Activated CD4-positive, alpha-beta T cell treated with anti-CD3 and anti-CD28 coated beads, Interleukin-2, amount 10 ng/mL, durations not matched to agents 7 days and 5 days (primary cell): ENCODE measurements around the gene SYF2. TPM values are rescaled to one million over a fixed set of nuclear protein-coding genes. Genes with fewer than 3 reads are reported as not detected.
"Not testable (repeated sequence)": the region's sequence is repeated elsewhere in the genome, so short reads cannot be mapped to it uniquely, and the experiment has no call there.

Experiments
- CTCF ChIA-PET: fragments of 350-600 bp; sonication (Branson Sonifier 250); formaldehyde crosslinking; loops from one replicate; lab custom pipeline; 2021; ENCODE audit warnings: antibody characterized with exemption; lab: Charles Lee
- POLR2A ChIA-PET: fragments of 350-600 bp; sonication (Branson Sonifier 250); formaldehyde crosslinking; loops from one replicate; lab custom pipeline; 2021; ENCODE audit warnings: antibody characterized with exemption; lab: Charles Lee
- DNase-seq: peaks from one replicate; pipeline ENCODE4 v3.0.0-alpha.2; 2020
- H3K27ac Mint-ChIP-seq: one replicate; pipeline ENCODE4 v1.8.0; 2021; ENCODE audit warnings: mild to moderate bottlenecking, moderate library complexity, mixed read lengths
- H3K27me3 Mint-ChIP-seq: one replicate; pipeline ENCODE4 v1.8.0; 2021; ENCODE audit warnings: mixed read lengths
- H3K36me3 Mint-ChIP-seq: one replicate; pipeline ENCODE4 v1.8.0; 2021; ENCODE audit warnings: low read depth, mixed read lengths
- H3K4me1 Mint-ChIP-seq: one replicate; pipeline ENCODE4 v1.8.0; 2021; ENCODE audit warnings: mixed read lengths
- H3K4me3 Mint-ChIP-seq: one replicate; pipeline ENCODE4 v1.8.0; 2021; ENCODE audit warnings: mild to moderate bottlenecking, moderate library complexity, mixed read lengths
- H3K9me3 Mint-ChIP-seq: one replicate; pipeline ENCODE4 v1.8.0; 2021; ENCODE audit warnings: mixed read lengths
- total RNA-seq, 2 experiments: library from RNA; stranded (reverse); gene quantifications; one replicate each; pipeline ENCODE4 v1.2.3, GENCODE V29; 2021

SYF2 gene
- total RNA-seq, 2 experiments from 2014 or later = 46.5 to 53.0 TPM

DNA sequence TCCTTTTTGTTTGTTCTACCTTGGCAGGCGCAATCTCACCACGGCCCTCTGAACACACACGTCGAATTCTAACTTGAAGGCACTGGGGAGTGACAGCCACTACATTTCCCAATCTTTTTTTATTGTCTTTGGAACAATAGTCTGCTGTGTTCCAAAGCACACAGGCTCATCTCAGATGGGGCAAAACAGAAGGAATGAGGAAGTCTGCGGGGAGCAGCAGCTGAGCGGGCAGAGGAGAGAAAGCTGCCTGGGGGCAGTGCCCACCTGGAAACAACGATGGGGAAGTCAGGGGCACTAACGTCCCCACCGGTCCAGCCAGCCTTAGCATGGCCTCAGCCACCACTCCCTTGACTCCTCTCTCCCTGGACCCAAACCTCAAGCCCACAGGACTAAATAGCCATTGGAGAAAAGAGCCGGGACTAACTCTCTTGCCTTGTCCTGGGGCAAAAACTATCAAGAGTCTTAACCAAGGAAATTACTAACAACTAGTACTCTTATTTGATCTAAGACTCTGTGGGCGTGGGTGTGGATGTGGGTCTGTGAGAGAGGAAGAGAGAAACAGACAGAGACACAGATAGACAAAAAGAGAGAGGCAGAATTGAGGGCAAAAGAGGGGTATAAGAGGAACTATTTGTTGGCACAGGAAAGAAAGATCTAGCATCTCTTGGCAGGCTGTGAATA is 34.2 kb downstream of the SYF2 start:
- no peak overlapping the region for H3K27ac Mint-ChIP-seq
- no peak overlapping the region for H3K4me3 Mint-ChIP-seq
- ChIA-PET CTCF (interaction anchor here (0.7 to 0.9 kb wide), 3 partner anchors 8 to 17 kb away, joined by 3 to 8 read pairs (median 3); no protein-coding TSS in a partner anchor), POLR2A (no interaction called here)
- H3K9me3 Mint-ChIP-seq = no peaks in the 10 kb centered on the region
- H3K4me1 Mint-ChIP-seq = peaks cover 6% of the 10 kb centered on the region
- peaks cover 4% of the 10 kb centered on the region for H3K27me3 Mint-ChIP-seq
- no peaks in the 10 kb centered on the region for H3K36me3 Mint-ChIP-seq
- no peak for DNase-seq

DNA sequence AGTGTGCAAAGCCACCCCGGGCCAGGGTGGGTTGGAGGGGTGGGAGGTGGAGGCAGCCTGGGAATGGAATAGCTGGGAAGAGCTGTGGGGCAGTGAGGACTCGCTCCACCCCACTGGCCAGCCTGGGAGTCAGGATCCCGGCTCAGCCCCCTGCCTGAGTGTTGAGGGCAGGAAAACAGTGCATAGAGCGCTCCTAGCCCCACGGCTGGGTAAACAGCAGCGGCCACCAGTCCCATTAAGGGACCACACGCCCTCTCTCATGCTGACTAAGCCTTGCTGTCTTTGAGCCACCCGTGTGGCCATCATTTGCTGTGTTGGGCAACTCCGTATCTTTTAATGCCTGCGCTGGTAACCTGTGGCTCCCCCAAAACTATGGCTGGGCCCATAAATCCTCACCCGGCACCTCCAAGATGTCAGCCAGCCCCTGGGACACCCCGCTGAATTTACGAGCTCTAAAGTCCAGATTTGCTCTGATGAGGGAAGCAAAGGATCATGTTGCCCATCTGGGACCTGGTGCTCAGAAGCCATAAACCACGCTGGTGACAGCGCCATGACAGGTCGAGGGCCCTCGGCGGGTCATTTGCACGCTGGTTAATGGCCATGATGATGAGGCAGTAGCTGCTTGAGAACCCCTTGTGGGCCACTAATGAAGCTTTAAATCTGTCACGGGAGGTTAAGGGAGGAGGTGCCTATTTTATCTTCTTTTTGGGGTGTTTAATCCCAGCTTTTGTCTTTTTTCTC is 34.9 kb downstream of the SYF2 start:
- peaks cover 6% of the 10 kb centered on the region for H3K4me1 Mint-ChIP-seq
- no peak overlapping the region for H3K27ac Mint-ChIP-seq
- ChIA-PET POLR2A (no interaction called here), CTCF (interaction anchor here (0.8 to 0.9 kb wide), 2 partner anchors 10 to 18 kb away, joined by 3 to 8 read pairs; no protein-coding TSS in a partner anchor)
- H3K9me3 Mint-ChIP-seq = no peaks in the 10 kb centered on the region
- no peak for DNase-seq
- no peaks in the 10 kb centered on the region for H3K36me3 Mint-ChIP-seq
- H3K27me3 Mint-ChIP-seq = peaks cover 4% of the 10 kb centered on the region
- H3K4me3 Mint-ChIP-seq = no peak overlapping the region

DNA sequence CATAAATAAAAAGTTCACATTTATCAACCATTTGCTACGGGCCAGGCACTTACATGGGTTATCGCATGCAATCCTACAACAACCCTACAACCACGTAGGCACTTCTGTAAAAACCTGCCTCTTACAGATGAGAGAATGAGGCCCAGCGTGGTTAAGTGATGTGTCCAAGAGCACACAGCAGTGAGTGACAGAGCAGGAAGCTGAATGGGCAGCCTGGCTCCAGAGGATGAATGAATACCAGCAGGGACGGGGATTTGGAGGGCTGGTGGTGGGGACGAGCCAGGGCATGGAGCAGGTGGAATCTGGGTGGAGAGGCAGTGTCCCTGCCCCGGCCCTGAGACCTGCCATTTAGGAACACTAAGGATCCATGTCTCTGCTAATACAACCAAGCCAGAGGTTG is 35.5 kb downstream of the SYF2 start:
- Mint-ChIP-seq H3K27ac (no peak overlapping the region), H3K27me3 (peaks cover 4% of the 10 kb centered on the region), H3K36me3 (no peaks in the 10 kb centered on the region), H3K4me1 (peaks cover 6% of the 10 kb centered on the region), H3K9me3 (no peaks in the 10 kb centered on the region), H3K4me3 (no peak overlapping the region)
- CTCF ChIA-PET = interaction anchor here (0.9 kb wide), 1 partner anchor 18 kb away, joined by 8 read pairs; no protein-coding TSS in a partner anchor
- no peak for DNase-seq
- POLR2A ChIA-PET = no interaction called here

DNA sequence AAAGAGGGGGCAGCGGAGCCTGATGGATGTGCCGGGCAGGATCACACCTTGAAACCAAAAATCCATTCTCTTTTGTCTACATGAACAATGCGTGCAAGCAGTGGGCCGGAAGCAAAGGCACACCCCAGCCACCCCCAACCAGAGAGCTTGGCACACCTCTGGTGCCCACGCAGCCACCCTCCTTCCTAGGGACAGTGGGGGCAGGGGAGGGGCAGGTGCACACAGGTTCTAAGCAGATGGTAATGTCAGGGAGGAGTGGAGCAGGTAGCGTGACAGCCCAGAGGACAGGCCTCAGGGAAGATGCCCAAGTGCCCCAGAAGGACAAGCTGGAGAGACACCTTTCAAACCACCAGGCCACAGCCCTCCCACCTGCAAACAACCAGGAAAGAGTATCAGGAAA is 36.5 kb downstream of the SYF2 start:
- DNase-seq = no peak
- H3K36me3 Mint-ChIP-seq = no peaks in the 10 kb centered on the region
- no peak overlapping the region for H3K27ac Mint-ChIP-seq
- POLR2A ChIA-PET = no interaction called here
- H3K27me3 Mint-ChIP-seq = peaks cover 4% of the 10 kb centered on the region
- peaks cover 6% of the 10 kb centered on the region for H3K4me1 Mint-ChIP-seq
- H3K9me3 Mint-ChIP-seq = no peaks in the 10 kb centered on the region
- no peak overlapping the region for H3K4me3 Mint-ChIP-seq
- CTCF ChIA-PET = no interaction called here

DNA sequence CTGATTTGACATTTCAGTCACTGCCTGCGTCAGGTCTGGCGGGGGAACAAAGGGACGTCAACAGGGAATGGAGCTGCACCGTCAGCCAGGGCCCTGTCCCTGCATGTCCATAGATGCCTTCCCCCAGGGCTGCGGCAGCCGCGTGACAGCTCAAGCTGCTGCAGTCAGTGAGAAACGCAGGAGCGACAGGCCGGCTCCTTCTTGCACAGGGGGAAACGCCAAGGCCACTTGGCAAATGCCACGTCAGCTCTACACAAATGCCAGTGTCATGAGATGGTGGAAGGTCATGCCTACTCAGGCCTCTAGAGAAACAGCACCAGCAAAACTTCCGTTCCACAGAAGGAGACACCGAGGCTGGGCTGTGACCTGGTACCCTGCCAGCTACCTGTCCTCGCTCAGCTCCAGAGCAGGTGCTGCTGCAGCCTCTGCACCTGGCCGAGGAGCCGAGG is 37.7 kb downstream of the SYF2 start:
- H3K36me3 Mint-ChIP-seq = no peaks in the 10 kb centered on the region
- DNase-seq = no peak
- H3K9me3 Mint-ChIP-seq = no peaks in the 10 kb centered on the region
- H3K4me1 Mint-ChIP-seq = peaks cover 6% of the 10 kb centered on the region
- CTCF ChIA-PET = no interaction called here
- H3K27ac Mint-ChIP-seq = no peak overlapping the region
- POLR2A ChIA-PET = no interaction called here
- no peak overlapping the region for H3K4me3 Mint-ChIP-seq
- H3K27me3 Mint-ChIP-seq = peaks cover 8% of the 10 kb centered on the region

DNA sequence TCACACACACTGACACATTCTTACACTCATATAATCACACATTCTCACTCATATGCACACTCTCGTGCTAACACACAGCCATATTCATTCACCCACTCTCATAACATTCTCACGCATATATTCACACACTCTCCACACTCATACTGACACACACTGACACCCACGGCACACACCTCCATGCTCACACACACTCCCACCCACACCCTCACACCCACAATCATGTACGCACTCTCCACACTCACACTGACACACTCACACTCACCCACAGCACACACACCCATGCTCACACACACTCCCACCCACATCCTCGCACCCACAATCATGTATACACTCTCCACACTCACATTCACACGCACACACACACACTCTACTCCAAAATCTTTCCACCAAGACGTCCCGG is 38.2 kb downstream of the SYF2 start:
- Mint-ChIP-seq H3K27me3 (peaks cover 8% of the 10 kb centered on the region), H3K36me3 (no peaks in the 10 kb centered on the region)
- CTCF ChIA-PET = no interaction called here

DNA sequence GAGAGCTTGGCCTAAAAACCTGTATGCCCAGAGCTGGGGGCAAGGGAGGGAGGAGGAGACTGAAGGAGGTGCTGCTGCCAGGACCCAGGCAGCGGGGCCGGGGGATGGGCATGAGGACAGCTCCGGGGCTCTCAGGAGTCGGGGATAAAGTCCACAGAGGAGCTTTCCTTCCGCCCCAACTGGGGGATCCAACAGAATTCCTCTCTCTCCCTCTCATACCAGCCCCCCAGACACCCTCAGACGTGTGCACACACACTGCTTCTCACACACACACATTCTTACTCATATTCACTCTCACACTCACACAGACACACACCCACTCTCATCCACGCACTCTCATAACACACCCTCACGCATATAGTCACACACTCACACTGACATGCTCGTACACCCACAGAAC is 39.1 kb downstream of the SYF2 start:
- Mint-ChIP-seq H3K4me3 (no peak overlapping the region), H3K36me3 (no peaks in the 10 kb centered on the region), H3K27ac (no peak overlapping the region), H3K9me3 (no peaks in the 10 kb centered on the region), H3K27me3 (peaks cover 6% of the 10 kb centered on the region), H3K4me1 (peaks cover 3% of the 10 kb centered on the region)
- DNase-seq = no peak
- ChIA-PET POLR2A (no interaction called here), CTCF (interaction anchor here (0.6 kb wide), 1 partner anchor 264 kb away, joined by 3 read pairs; no protein-coding TSS in a partner anchor)

More for the DNA sequence above, 38.2 kb downstream of the SYF2 start:
- no peak for DNase-seq
- Mint-ChIP-seq H3K9me3 (no peaks in the 10 kb centered on the region), H3K4me3 (no peak overlapping the region), H3K27ac (no peak overlapping the region), H3K4me1 (peaks cover 6% of the 10 kb centered on the region)
- POLR2A ChIA-PET = no interaction called here

DNA sequence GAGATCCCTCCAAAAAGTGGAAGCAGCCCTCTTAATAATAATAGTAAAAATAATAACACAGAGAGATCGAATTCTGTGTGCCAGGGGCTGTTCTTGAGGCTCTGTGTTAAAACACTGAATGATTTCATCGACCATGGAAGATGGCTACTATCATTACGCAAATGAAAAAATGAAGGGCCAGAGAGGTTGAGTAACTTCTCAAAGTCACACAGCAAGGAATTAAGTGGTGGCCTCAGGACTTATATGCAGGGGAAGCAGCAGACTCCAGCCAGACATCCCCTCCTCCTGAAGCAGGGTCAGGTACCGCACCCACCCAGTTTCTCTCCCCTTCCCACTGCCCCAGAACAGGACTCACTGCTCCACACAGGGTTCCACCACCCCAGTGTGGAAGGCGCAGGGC is 40.1 kb downstream of the SYF2 start:
- CTCF ChIA-PET = no interaction called here
- H3K4me1 Mint-ChIP-seq = no peaks in the 10 kb centered on the region

DNA sequence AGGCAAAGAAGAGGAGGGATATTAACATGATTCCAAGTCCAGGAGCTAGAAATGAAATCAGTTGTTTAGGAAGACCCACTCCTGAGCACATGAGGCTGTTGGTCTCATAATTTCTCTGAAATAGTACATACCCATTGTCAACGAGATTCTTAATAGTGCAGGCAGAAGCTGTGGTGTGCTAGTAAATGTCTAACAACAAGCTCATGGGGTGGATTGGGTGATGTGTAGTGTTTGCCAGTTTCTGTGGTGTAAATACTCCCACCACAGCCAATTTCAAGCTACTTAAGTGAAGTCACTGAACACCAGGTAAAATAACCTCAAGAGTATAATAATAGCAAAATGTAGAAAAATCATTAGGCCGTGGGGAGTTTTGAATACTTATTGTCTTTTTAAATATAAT is 42.0 kb downstream of the SYF2 start:
- ChIA-PET CTCF (interaction anchor here (0.6 to 1.4 kb wide), 4 partner anchors 8 to 88 kb away, joined by 3 read pairs; no protein-coding TSS in a partner anchor), POLR2A (interaction anchor here (0.6 kb wide), 1 partner anchor 15 kb away, joined by 3 read pairs; no protein-coding TSS in a partner anchor)
- H3K36me3 Mint-ChIP-seq = no peaks in the 10 kb centered on the region
- no peak for DNase-seq
- no peak overlapping the region for H3K4me3 Mint-ChIP-seq
- peaks cover 6% of the 10 kb centered on the region for H3K27me3 Mint-ChIP-seq
- H3K27ac Mint-ChIP-seq = no peak overlapping the region
- no peaks in the 10 kb centered on the region for H3K9me3 Mint-ChIP-seq
- H3K4me1 Mint-ChIP-seq = no peaks in the 10 kb centered on the region

More for the DNA sequence above, 40.1 kb downstream of the SYF2 start:
- H3K36me3 Mint-ChIP-seq = no peaks in the 10 kb centered on the region
- DNase-seq = no peak
- H3K27ac Mint-ChIP-seq = no peak overlapping the region
- H3K4me3 Mint-ChIP-seq = no peak overlapping the region
- H3K9me3 Mint-ChIP-seq = no peaks in the 10 kb centered on the region
- POLR2A ChIA-PET = no interaction called here
- peaks cover 6% of the 10 kb centered on the region for H3K27me3 Mint-ChIP-seq

DNA sequence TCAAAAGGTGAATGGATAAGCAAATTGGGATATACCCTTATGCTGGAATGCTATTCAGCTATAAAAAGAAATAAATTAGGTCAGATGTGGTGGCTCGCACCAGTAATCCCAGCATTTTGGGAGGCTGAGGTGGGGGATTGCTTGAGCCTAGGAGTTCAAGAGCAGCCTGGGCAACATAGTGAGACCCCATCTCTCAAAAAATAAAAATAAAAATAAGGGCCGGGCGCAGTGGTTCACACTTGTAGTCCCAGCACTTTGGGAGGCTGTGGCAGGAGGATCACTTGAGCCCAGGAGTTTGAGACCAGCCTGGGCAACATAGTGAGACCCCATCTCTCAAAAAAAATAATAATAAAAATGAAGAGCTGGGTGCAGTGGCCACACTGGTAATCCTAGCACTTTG is 44.4 kb downstream of the SYF2 start:
- CTCF ChIA-PET, H3K4me3 Mint-ChIP-seq, H3K4me1 Mint-ChIP-seq, H3K36me3 Mint-ChIP-seq, H3K9me3 Mint-ChIP-seq, POLR2A ChIA-PET, H3K27me3 Mint-ChIP-seq, DNase-seq, H3K27ac Mint-ChIP-seq: not testable (repeated sequence)

DNA sequence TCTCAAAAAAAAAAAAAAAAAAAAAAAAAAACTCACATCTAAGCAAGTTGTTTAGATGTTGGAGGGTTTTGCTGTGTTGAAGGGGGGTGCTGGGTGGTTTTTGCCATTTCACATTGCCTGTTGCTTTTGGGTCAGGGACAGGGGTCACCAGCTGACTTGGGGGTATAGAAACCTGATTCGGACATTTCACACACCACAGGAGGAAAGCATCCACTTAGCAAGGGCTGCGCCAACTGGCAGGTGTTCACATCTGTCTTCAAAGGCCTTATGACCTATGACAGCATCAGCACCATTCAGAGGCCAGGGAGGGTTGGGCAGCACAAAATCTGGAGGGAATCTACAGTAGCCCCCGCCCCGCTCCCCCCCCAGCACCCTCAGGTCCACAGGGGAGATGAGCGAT is 45.2 kb downstream of the SYF2 start:
- ChIA-PET POLR2A (no interaction called here), CTCF (interaction anchor here (0.9 kb wide), 1 partner anchor 11 kb away, joined by 3 read pairs; no protein-coding TSS in a partner anchor)
- no peak overlapping the region for H3K4me3 Mint-ChIP-seq
- peaks cover 6% of the 10 kb centered on the region for H3K27me3 Mint-ChIP-seq
- no peak overlapping the region for H3K27ac Mint-ChIP-seq
- H3K4me1 Mint-ChIP-seq = no peaks in the 10 kb centered on the region
- no peaks in the 10 kb centered on the region for H3K36me3 Mint-ChIP-seq
- DNase-seq = no peak
- no peaks in the 10 kb centered on the region for H3K9me3 Mint-ChIP-seq

DNA sequence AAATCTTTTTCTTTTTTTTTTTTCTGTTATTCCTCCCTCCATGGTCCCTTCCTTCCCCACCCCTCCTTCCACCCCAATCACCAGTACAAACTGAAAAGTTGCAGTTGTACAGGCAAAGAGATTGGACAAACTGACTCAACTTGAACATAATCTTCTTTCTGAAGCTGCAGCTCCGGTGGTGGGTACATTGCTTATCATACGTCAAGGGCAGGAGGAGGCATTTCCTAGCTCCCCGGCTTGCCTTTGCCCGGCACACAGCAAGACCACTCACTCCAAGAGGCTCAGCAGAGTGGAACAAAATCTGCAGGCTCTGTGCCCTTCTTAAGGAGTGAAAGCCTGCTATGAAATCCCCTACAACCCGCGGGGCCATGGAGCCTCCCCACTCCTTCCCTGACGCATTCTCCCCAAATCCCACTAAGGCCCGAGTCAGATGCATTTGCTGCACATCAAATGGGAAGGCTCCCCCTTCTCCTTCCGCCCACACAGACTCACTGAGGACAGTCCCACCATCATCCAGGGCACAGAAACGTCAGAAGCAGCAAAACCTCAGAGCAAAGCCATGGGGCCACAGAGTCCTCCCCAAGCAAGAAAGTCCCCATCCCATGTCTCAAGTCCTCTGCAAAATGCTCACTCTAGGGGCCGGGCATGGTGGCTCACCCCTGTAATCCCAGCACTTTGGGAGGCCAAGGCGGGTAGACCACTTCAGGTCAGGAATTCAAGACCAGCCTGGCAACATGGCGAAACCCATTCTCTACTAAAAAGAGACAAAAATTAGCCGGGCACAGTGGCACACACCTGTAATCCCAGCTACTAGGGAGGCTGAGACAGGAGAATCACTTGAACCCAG is 45.9 kb downstream of the SYF2 start:
- no peaks in the 10 kb centered on the region for H3K36me3 Mint-ChIP-seq
- H3K4me3 Mint-ChIP-seq = no peak overlapping the region
- ChIA-PET CTCF (interaction anchor here (0.9 kb wide), 1 partner anchor 11 kb away, joined by 3 read pairs; no protein-coding TSS in a partner anchor), POLR2A (no interaction called here)
- DNase-seq = no peak
- H3K27ac Mint-ChIP-seq = no peak overlapping the region
- peaks cover 6% of the 10 kb centered on the region for H3K27me3 Mint-ChIP-seq
- H3K9me3 Mint-ChIP-seq = no peaks in the 10 kb centered on the region
- no peaks in the 10 kb centered on the region for H3K4me1 Mint-ChIP-seq
